PFSK-1 (cell line): ENCODE measurements around the gene ADAM8. TPM values are rescaled to one million over a fixed set of nuclear protein-coding genes. Genes with fewer than 3 reads are reported as not detected.

Experiments
- FOXP2 ChIP-seq: optimal IDR thresholded peaks from 2 replicates; pipeline ENCODE3; 2011; ENCODE audit warnings: borderline replicate concordance, control low read depth, inconsistent platforms; ENCODE audit not compliant: insufficient read depth; ENCODE audit errors: extremely low read length, extremely low read depth
- POLR2AphosphoS5 ChIP-seq: IDR thresholded peaks from 2 replicates; pipeline ENCODE4 v1.6.1; 2012; ENCODE audit warnings: low read depth, mild to moderate bottlenecking, control low read depth, low read length, moderate library complexity
- REST ChIP-seq, 2 experiments: IDR thresholded peaks; 2 replicates each; pipeline versions ENCODE4 v1.6.1 to v1.8.0; 2011 to 2012; ENCODE audit warnings: low read depth in 2 of 2, low read length in 2 of 2, control low read depth in 1 of 2, inconsistent platforms in 1 of 2, mild to moderate bottlenecking in 1 of 2, moderate library complexity in 1 of 2; ENCODE audit not compliant: insufficient read depth in 1 of 2
- SIN3A ChIP-seq: IDR thresholded peaks from 2 replicates; pipeline ENCODE4 v1.6.1; 2012; ENCODE audit warnings: mild to moderate bottlenecking, low read length, moderate library complexity, borderline replicate concordance; ENCODE audit not compliant: insufficient read depth
- TAF1 ChIP-seq: IDR thresholded peaks from 2 replicates; pipeline ENCODE4 v1.6.1; 2012; ENCODE audit warnings: low read length, control low read depth, borderline replicate concordance; ENCODE audit not compliant: insufficient read depth
- polyA plus RNA-seq: library from polyadenylated mRNA; unstranded; fragments of >200 nt; gene quantifications from one replicate; pipeline ENCODE4 v1.2.1, GENCODE V29; 2012; ENCODE audit warnings: low read depth, missing spikeins; ENCODE audit not compliant: insufficient read length

ADAM8 gene
- polyA plus RNA-seq: 3.7 TPM

DNA sequence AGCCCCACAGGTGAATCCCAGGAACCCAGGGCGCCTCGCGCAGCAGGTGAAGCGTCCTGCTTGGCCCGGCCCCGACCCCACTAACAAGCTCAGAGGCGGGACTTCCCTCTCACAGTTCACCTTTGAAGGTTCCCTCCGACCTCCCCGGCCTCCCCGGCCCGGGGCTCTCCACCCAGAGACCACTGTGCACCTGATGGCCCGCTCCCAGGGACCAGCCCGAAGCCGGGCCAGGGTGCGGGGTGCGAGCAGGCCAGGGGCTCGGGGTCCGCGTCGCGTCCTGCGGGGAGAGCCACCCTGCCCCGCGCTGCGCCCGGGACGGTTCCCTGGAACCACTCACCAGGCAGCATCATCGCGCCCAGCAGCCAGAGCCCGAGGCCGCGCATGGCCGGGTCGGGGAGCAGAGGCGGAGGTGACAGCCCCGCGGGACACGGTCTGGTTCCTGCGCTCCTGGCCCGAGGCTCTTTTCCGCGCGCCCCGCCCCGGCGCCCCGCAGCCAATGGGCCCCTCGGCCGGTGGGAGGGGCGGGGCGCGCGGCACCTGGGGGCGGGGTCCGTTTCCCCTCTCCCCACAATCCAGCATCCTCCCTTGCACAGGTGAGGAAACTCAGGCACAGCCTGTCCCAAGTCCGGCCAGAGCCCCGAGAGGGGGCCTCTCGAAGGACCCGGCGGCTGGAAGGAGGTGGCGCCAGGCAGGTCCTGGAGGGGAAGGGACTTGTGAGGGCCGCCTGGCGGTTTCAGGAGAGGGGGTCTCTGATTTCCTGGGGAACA, at the start of gene ADAM8:
ADAM8 (minus strand) TSS at position 434 of the 767 bp plus-strand sequence; CDS start at position 383, 51 bp downstream.
- TF ChIP-seq SIN3A: no peak

- TF ChIP-seq TAF1 (no peak), FOXP2 (no peak), REST (IDR thresholded peaks at IDR 0.05; ENCODE audit: insufficient read depth in 1 of 2, low read depth in 2 of 2, low read length in 2 of 2) (no peak), SIN3A (no peak), POLR2AphosphoS5 (no peak)
Observed at GRCh38 chr10:133326223-133326551, 49.5 kb upstream of the ADAM8 start.

DNA sequence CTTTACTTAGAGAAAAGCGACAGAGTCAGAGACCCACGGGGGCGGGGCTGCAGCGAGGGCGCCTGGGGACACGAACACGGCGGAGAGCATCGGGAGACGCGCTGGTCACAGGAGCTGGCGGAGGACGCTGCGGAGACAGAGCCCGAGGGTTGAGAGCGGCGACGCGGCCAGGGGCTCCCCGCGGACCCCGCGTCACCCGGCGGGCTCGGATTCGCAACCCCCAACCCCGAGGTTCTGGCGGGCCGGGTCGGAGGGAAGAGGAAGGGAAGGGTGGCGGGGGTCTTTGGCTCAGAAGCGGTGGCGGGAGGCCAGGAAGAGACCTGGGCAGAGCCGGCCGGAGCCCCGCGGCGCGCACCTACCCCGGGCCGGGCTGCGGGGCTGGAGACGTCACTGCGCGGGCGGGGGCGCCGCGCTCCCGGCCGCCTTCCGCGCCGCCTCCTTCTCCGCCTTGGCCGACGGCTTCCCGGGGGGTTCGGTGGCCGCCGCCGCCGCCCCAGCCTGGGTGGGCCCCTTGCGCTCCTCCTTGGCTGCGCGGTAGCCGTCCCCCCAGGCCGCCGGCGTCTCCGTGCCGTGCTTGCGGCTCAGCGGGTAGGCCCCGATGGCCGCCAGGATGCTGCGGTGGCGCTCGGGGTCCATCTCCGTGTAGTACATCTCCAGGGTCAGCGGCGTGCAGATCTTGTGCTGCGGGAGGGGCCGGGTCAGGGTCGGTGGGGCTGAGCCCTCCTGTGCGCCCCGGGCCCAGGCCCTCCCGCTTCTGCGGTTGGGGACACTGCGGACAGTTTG, 49.0 kb upstream of the ADAM8 start:
- TF ChIP-seq SIN3A (no peak), FOXP2 (no peak), POLR2AphosphoS5 (no peak), REST (IDR thresholded peaks at IDR 0.05; ENCODE audit: insufficient read depth in 1 of 2, low read depth in 2 of 2, low read length in 2 of 2) (no peak), TAF1 (no peak)

- TF ChIP-seq SIN3A (no peak), TAF1 (no peak), POLR2AphosphoS5 (no peak), FOXP2 (no peak), REST (IDR thresholded peaks at IDR 0.05; ENCODE audit: insufficient read depth in 1 of 2, low read depth in 2 of 2, low read length in 2 of 2) (no peak)
Observed at GRCh38 chr10:133324857-133325260, 48.2 kb upstream of the ADAM8 start.

DNA sequence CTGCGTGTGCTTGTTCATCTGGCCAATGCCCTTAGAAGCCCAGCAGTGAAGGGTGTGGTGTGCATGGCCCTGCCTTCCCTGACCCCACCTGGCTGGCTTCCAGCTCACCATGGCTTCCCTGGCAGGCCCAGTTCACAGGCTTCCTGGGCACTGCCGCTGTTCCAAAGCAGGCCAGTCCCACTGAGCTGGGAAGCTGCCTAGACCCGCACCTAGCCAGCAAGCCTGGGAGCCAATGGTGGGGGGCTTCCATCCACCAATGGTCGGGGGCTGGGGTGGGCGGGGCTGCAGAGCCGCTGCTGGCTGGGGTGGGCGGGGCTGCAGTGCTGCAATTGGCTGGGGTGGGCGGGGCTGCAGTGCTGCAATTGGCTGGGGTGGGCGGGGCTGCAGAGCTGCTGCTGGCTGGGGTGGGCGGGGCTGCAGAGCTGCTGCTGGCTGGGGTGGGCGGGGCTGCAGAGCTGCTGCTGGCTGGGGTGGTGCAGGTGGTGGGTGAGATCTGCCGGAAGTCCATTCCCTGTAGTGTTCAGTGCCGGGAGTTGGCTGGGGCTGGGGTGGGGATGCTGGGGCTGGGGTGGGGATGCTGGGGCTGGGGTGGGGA, 47.6 kb upstream of the ADAM8 start:
- no peak for TF ChIP-seq REST (IDR thresholded peaks at IDR 0.05; ENCODE audit: insufficient read depth in 1 of 2, low read depth in 2 of 2, low read length in 2 of 2)
- no peak for TF ChIP-seq SIN3A
- no peak for TF ChIP-seq FOXP2
- no peak for TF ChIP-seq TAF1
- no peak for TF ChIP-seq POLR2AphosphoS5
